ENCODE data around the gene ZMYM4. TPM values are rescaled to one million over a fixed set of nuclear protein-coding genes. Genes with fewer than 3 reads are reported as not detected.

The ZMYM4 gene
- total and polyA plus RNA-seq, 10 of the 15 experiments (the other 5 are each of a cell fraction or from before 2014, with no cell fraction given), result 8.0 to 37.0 (median 28.1) TPM

DNA sequence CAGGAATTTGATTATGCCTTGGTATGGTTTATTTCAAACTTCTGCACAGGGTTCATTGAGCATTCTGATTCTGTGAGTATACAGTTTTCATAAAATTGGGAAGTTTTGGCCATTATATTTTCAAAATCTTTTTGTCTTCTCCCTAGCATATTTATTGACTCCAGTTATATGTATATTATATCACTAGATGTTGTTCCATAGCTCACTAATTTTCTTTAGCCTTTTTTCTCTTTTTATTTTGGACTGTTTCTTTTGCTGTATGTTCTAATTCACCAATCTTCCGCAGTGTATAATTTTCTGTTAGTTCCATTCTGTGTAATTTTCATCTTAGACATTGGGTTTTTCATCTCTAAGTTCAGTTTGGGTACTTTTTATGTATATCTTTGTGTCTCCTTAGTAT lies 31.9 kb downstream of the ZMYM4 start:
- Histone ChIP-seq H3K4me1 (ENCODE audit: control insufficient read depth, insufficient read depth, low read length) (peaks cover 18% of the 10 kb centered on the region), H3K27ac (ENCODE audit: control insufficient read depth, insufficient read depth) (no peak overlapping the region), H2AFZ (ENCODE audit: control insufficient read depth, low read depth, low read length) (no peak overlapping the region), H4K20me1 (ENCODE audit: control insufficient read depth, insufficient read depth) (no peaks in the 10 kb centered on the region), H3K27me3 (replicated peaks in 1 of 2; ENCODE audit: control insufficient read depth in 2 of 2, insufficient read depth in 2 of 2, low read length in 1 of 2) (no peaks in the 10 kb centered on the region), H3K36me3 (ENCODE audit: control insufficient read depth in 2 of 2, insufficient read depth in 2 of 2, low read length in 1 of 2) (peaks cover 0 to 3% of the 10 kb centered on the region in 2 experiments; a peak in 2 of 4 replicates), H3K4me2 (ENCODE audit: control insufficient read depth, insufficient read depth) (no peak overlapping the region), H3K9me3 (replicated peaks; ENCODE audit: control insufficient read depth, insufficient read depth, low read length) (no peaks in the 10 kb centered on the region), H3K9ac (ENCODE audit: control insufficient read depth, insufficient read depth, low read length) (no peak overlapping the region), H3K4me3 (no peak overlapping the region), H3K79me2 (ENCODE audit: control insufficient read depth, insufficient read depth, low read length) (no peaks in the 10 kb centered on the region; the same call in 1 of the 2 replicates)
- TF ChIP-seq BACH1 (IDR thresholded peaks at IDR 0.05; ENCODE audit: borderline replicate concordance) (no peak), ZZZ3 (IDR thresholded peaks at IDR 0.05; ENCODE audit: control insufficient read depth, insufficient read length, low read depth) (no peak), POLR2A (IDR thresholded peaks at IDR 0.05; ENCODE audit: low read depth, low read length) (no peak), MTA2 (IDR thresholded peaks at IDR 0.05; ENCODE audit: low read depth) (no peak)
- TF ChIP-seq, protein P1, sequence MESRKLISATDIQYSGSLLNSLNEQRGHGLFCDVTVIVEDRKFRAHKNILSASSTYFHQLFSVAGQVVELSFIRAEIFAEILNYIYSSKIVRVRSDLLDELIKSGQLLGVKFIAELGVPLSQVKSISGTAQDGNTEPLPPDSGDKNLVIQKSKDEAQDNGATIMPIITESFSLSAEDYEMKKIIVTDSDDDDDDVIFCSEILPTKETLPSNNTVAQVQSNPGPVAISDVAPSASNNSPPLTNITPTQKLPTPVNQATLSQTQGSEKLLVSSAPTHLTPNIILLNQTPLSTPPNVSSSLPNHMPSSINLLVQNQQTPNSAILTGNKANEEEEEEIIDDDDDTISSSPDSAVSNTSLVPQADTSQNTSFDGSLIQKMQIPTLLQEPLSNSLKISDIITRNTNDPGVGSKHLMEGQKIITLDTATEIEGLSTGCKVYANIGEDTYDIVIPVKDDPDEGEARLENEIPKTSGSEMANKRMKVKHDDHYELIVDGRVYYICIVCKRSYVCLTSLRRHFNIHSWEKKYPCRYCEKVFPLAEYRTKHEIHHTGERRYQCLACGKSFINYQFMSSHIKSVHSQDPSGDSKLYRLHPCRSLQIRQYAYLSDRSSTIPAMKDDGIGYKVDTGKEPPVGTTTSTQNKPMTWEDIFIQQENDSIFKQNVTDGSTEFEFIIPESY (IDR thresholded peaks at IDR 0.05), result no peak
- CTCF ChIA-PET, result interaction anchor here (0.5 to 5.8 kb wide), 7 partner anchors 18 to 521 kb away, joined by 3 to 49 read pairs (median 3); no protein-coding TSS in a partner anchor
- FAIRE-seq (no peak), ATAC-seq (no peak), DNase-seq (ENCODE audit: low read depth, low spot score) (no peak)
- 96% methylated on average over 1 of the region's 1 CpG for WGBS (ENCODE audit: insufficient coverage, insufficient replicate concordance, low lambda C conversion rate, missing lambda C conversion rate)
- in situ Hi-C loops (cut with MboI) (no loop called here), intact Hi-C loops (cut with micrococcal nuclease; ENCODE audit: unreplicated experiment) (no loop called here)
- POLR2A ChIA-PET, result interaction anchor here (0.6 to 1.4 kb wide), 2 partner anchors 30 to 107 kb away, joined by 3 to 4 read pairs; no protein-coding TSS in a partner anchor
- SMC1A ChIA-PET (ENCODE audit: uncharacterized antibody, unreplicated experiment), result interaction anchor here (0.8 to 5.1 kb wide), 5 partner anchors 15 to 150 kb away, joined by 3 to 32 read pairs (median 4); no protein-coding TSS in a partner anchor
- RAD21 ChIA-PET (ENCODE audit: unreplicated experiment), result interaction anchor here (0.9 kb wide), 1 partner anchor 448 kb away, joined by 4 read pairs; no protein-coding TSS in a partner anchor
- BruUV-seq (replicated peaks), result no TSS peak

Measured in GM12878 (cell line).